GM18520 (cell line): ENCODE data around the gene MS4A2.
"Not testable (repeated sequence)": the region's sequence is repeated elsewhere in the genome, so short reads cannot be mapped to it uniquely, and the experiment has no call there.

Experiments used
- ATAC-seq: cut with Tn5 transposase; IDR thresholded peaks from one replicate; pipeline ENCODE4 v1.9.1; 2021; ENCODE audit not compliant: unreplicated experiment

MS4A2 gene

DNA sequence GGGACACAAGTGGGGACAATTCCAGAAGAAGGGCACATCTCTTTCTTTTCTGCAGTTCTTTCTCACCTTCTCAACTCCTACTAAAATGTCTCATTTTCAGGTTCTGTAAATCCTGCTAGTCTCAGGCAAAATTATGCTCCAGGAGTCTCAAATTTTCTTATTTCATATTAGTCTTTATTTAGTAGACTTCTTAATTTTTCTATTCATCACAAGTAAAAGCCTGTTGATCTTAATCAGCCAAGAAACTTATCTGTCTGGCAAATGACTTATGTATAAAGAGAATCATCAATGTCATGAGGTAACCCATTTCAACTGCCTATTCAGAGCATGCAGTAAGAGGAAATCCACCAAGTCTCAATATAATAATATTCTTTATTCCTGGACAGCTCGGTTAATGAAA is at the start of gene MS4A2:
TSS of gene MS4A2 (plus strand) at position 301 of the 400 bp plus-strand sequence. CDS start 102 bp downstream, outside the sequence.
- ATAC-seq, result no peak

DNA sequence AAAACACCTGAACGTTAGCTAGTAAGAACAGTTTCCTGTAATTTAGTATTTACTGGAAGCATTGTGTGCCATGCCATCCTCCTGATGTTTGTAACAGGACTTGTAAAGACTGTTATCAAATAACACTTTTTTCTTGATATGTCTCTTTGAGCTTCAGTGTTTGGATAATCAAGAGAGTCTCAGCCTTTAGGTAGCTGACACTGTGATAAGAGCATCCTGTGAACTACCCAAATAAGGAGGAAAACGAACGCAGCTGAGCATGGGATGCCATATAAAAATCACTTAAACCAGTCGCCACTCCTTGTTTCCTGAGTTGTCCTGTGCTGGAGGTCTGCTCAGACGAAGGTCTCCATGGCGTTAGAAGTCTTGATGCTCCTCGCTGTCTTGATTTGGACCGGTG is 48.4 kb upstream of the MS4A2 start, which contains the start of gene OOSP2:
TSS of gene OOSP2 (plus strand) at position 301 of the 400 bp plus-strand sequence. CDS start at position 352, 51 bp downstream.
- ATAC-seq, result no peak

DNA sequence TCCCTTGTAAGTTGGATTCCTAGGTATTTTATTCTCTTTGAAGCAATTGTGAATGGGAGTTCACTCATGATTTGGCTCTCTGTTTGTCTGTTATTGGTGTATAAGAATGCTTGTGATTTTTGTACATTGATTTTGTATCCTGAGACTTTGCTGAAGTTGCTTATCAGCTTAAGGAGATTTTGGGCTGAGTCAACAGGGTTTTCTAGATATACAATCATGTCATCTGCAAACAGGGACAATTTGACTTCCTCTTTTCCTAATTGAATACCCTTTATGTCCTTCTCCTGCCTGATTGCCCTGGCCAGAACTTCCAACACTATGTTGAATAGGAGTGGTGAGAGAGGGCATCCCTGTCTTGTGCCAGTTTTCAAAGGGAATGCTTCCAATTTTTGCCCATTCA is 38.0 kb upstream of the MS4A2 start:
- not testable (repeated sequence) for ATAC-seq

DNA sequence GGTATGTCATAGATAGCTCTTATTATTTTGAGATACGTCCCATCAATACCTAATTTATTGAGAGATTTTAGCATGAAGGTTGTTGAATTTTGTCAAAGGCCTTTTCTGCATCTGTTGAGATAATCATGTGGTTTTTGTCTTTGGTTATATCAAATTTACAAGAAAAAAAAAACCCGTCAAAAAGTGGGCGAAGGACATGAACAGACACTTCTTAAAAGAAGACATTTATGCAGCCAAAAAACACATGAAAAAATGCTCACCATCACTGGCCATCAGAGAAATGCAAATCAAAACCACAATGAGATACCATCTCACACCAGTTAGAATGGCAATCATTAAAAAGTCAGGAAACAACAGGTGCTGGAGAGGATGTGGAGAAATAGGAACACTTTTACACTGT is 37.6 kb upstream of the MS4A2 start:
- not testable (repeated sequence) for ATAC-seq

DNA sequence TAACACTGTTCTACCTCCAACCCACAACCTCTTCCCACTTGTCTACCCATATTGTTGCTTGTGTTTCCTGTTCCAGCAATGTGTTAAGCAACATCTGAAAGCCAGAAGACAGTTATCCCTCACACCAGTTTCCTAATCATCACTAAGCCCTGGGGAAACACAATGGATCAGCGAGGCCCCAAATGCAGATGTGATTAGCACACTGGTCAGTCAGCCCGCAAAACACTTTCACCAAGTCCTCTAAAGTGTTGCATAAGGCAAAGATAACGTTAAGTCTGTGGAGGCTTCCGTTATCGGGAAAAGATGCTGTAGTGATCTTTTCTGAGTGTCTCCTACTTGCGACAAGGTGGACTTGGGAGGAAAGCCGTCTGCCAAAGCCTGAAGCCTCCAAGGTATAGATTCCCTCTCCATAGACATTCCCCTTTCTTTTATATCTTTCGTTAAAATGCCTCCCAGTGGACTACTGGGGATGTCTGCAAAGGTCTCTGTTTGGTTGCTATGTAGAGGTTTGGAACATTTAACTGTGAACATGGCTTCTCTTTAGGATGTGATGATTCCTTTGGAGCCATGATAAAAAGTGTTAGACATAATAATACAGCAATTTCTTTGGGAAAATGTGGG is 32.0 kb upstream of the MS4A2 start, which contains the start of gene MS4A3:
TSS of gene MS4A3 (plus strand) at position 317 of the 621 bp plus-strand sequence. CDS start 4,496 bp downstream, outside the sequence.
- ATAC-seq, result no peak

DNA sequence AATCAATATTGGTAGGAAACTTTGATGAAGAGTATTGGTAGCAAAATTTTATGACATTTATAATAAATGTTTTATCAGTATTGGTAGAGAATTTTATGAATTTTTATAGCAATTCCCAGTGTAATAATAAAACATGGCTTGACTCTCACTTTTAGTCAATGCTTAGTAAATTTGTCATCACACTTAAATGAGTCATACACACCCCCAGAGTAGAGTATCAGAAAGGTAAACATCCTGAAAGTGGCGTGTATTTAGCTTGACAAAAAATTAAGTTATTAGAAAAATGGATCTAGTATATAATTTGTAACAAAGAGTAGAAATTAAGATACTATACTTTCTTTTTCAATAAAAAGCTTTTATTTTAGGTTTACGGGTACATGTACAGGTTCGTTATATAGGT is 29.4 kb upstream of the MS4A2 start:
- ATAC-seq, result no peak

DNA sequence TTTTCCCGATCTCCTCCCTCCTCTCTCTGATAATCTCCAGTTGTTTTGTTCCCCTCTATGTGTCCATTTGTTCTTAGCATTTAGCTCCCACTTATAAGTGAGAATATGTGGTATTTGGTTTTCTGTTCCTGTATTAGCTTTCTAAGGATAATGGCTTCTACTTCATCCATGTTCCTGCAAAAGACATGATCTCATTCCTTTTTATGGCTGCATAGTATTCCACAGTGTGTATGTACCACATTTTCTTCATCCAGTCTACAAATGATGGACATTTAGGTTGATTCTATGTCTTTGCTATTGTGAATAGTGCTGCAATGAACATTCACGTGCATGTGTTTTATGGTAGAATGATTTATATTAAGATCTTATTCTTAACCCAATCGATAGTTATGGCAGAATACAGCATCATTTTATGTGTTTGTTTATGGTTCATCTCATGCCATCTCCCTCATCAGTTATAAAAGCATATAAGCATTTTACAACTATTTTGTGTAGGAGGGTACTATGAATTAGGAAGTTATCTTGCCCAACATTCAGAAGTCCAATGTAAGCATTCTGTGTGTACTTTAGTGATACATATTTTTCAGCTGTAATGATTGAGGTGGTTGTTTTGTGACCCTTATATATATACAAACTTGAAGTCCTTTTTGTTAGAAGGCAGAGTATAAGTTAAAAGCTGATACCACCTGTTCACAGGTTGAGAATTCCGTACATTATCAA is 28.8 kb upstream of the MS4A2 start:
- no peak for ATAC-seq

DNA sequence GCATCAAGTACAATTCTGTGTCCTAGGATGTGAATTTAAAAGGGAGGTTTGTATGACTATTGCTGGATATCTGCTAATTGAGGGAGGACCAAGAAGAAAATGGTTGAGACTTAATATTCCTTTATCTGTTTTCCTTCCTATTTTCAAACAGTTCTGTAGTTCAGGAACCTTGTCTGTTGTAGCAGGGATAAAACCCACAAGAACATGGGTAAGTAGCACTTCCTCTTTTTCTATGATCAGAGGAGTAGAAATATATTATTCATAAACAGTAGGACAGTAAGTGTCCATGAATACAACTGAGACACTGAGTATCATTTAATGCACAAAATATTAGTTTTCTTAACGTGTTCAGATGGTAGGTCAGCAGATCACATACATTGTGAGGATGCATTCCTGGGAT is 24.4 kb upstream of the MS4A2 start:
- no peak for ATAC-seq

DNA sequence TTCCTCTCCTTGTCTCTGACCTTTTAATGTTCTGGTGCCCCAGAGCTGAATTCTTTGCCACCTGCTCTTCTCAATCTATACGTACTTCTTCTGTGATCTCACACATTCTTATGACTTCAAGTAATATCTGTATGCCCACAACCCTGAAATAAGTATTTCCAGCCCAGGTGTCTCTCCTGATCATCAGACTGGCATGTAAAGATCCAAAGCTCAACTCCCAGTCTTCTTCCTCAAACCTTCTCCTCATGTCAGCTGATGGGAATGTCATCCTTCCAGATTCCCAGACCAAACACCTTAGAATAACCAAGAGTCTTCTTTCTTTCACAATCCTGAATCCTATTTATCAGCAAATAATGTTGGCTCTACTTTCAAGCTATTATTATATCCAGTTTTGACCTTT is 22.7 kb upstream of the MS4A2 start:
- ATAC-seq, result no peak

DNA sequence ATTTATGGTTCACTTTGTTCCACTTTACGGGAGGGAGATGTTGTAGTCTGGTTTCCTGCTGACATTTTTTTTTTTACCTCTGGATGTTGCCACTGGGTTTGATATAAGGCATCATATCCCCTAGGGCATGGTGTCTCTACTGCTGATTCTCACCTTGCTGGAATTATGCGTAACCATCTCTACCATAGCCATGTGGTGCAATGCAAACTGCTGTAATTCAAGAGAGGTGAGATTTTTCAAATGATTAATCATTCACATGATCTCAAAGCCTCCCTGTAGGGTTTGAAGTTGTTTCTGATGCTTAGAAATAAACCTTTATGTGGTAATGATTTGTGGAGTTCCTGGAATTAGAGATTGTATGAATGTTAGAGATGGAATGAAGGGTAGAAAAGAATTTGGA is 19.0 kb upstream of the MS4A2 start:
- ATAC-seq, result no peak

DNA sequence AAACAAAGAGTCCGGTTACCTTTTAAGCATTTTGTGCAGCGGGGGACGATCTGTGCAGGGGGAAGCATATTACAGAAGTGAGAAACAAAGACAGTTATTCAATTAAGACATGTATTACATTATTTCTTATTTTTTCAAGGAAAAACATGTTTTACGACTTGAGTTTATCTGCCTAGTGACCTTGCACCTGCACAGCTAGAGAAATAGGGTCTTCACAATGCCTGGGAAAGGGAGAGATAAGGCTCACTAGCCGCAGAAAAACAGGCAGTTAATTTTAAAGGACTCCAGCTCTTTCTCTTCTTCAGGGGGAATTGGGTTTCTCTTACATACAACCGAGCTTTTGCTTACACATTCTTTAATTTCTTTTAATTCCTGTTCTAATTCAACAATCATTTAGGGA is 16.8 kb upstream of the MS4A2 start:
- ATAC-seq, result not testable (repeated sequence)

DNA sequence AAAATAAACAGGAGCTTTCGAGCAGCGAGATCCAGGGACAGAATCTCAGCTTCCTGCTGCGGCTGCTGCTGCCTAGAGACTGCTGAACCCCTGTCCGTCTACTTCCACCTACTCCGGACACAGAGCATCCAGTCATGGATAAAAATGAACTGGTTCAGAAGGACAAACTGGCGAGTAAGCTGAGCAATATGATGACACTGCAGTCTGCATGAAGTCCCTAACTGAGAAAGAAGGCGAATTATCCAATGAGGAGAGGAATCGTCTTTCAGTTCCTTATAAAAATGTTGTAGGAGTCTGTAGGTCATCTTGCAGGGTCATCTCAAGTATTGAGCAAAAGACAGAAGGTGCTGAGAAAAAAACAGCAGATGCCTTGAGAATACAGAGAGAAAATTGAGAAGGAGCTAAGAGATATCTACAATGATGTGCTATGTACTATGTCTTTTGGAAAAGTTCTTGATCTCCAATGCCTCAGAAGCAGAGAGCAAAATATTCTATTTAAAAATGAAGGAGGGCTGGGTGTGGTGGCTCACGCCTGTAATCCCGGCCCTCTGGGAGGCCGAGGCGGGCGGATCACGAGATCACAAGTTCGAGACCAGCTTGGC is 11.1 kb upstream of the MS4A2 start:
- ATAC-seq, result no peak

DNA sequence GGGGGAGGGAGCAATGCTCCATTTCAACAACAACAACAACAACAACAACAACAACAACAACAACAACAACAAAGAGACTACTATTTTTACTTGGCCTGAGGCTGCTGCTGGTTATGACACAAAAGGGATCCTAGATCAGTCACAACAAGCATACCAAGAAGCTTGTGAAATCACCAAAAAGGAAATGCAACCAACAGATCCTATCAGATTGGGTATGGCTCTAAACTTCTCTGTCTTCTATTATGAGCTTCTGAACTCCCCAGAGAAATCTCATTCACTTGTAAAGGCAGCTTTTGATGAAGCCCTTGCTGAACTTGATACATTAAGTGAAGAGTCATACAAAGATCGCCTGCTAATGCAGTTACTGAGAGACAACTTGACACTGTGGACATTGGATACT is 10.5 kb upstream of the MS4A2 start:
- ATAC-seq, result no peak

DNA sequence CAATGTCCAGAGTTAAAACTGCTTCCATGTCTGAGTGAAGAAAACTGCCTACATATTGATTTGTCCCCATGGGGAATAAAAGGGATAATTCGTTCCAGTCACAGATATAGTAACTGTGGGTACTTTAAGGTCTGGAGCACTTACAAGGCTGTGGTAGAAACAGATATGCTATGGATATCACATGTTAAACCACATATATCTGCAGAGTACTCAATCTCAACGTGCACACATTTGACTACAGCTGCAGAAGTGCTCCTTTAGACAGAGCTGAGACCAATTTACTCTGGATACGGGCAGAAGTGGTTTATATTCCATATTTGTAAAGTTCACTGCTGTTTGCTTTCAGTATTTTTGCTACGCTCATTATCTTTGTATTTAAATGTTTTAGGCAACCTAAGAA is 9.7 kb upstream of the MS4A2 start:
- ATAC-seq, result no peak

DNA sequence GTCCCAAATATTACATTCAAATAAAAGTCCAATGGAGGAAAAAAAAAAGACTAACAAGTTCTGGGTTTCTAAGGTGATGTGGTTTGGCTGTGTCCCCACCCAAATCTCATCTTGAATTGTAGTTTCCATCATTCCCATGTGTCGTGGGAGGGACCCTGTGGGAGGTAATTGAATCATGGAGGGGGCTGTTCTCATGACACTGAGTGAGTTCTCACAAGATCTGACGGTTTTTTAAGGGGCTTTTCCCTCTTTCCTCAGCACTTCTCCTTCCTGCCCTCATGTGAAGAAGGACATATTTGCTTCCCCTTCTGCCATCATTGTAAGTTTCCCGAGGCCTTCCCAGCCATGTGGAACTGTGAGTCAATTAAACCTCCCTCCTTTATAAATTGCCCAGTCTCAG is 7.9 kb upstream of the MS4A2 start:
- no peak for ATAC-seq

DNA sequence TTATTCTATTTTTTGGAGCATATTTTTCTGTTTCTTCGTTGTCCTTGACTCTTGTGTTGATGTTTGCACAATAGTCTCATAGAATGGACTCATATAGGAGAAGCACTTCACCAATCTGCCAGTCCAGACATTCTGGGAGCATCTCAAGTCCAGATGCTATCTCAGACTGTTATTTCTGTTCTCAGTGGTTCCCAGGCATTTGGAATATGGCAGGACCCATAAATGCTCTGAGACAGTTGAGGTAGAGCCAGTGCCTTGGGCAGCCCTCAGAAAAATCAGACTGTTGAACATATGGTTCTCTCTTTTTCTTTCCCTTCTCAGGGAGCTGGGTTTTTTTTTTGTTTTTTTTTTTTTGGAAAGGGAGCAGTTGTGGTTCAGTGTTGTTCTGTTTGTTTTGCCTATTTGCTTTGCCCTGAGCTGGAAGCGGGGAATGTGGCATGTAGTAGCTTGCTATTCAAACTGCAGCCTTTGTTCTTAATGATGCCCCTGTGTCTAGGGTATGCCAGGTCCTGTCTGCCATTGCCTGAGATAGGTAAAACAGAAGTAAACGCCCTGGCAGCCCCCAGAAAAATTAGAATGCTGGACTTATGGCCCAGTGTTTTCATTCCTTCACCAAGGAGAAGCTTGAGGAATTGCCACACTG is 3.7 kb upstream of the MS4A2 start:
- ATAC-seq, result no peak

DNA sequence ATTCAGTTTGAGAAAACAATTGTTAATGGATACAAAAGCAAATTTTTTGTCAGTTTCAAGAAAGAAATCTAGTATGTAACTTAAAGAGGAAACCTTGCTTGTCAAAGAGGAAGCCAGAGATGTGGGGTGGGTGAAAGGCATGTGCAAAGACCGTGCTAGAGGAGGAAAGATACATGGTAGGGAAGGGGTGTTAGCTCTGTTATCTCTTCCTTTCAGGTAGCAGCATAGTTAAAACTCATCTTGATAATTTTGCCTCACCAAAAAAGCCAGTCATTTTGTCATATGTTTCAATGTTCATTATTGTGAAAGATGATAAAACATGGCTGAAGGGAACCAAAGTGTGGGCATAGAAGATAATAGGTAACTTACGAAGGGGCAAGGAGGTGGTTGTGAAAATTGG is 2.6 kb upstream of the MS4A2 start:
- no peak for ATAC-seq

DNA sequence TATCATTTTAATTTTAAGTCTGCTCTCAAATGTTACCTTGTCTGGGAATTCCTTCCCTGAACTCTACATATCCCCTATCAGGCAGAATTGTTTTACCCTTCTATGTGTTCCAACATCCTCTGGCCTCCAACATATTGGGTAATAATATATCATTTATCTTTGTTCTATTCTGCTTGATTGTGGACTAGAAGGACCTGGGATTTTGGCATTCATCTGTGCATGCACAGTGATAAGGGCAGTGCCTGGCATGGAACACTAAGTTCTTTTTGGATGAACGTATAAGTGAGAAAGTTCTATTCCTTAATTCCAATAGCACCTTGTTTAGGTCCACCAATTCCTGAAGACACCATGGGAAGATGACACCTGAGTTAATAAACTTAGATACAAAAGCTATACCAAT is 1.2 kb upstream of the MS4A2 start:
- ATAC-seq, result no peak

DNA sequence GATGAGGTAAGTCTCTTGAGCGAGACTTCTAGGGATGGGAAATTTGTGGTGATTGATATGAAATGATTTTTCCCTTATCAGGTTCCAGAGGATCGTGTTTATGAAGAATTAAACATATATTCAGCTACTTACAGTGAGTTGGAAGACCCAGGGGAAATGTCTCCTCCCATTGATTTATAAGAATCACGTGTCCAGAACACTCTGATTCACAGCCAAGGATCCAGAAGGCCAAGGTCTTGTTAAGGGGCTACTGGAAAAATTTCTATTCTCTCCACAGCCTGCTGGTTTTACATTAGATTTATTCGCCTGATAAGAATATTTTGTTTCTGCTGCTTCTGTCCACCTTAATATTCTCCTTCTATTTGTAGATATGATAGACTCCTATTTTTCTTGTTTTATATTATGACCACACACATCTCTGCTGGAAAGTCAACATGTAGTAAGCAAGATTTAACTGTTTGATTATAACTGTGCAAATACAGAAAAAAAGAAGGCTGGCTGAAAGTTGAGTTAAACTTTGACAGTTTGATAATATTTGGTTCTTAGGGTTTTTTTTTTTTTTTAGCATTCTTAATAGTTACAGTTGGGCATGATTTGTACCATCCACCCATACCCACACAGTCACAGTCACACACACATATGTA is 7.1 kb downstream of the MS4A2 start:
- no peak for ATAC-seq

DNA sequence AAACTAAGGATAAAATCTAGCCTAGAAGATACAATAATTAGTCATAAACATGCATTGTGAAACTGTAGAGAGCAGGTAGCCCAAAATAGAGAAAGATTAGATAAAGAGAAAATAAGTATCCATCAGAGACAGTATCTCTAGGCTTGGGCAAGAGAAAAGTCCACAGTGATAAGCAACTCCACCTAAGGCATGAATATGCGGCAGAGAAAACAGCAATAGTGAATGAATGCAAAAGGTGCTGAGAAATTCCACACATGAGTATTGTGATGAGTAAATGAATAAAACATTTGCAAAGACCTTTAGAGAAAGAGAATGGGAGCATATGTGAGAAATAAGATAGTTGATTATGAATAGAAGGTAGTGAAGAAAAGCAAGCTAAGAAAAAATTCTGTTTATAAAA is 8.7 kb downstream of the MS4A2 start:
- no peak for ATAC-seq

DNA sequence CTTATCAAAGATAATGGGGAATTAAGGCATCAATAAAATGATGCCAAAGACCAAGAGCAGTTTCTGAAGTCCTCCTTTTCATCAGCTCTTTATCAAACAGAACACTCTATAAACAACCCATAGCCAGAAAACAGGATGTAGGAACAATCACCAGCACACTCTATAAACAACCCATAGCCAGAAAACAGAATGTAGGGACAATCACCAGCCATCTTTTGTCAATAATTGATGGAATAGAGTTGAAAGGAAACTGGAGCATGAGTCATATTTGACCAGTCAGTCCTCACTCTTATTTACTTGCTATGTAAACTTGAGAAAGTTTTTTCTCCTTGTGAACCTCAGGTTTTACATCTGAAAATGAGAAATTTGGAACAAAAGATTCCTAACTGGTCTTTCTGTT is 10.0 kb downstream of the MS4A2 start:
- ATAC-seq, result no peak
